GM18499 (cell line): ENCODE data around the gene AICDA.

ENCODE experiments used
- ATAC-seq: cut with Tn5 transposase; IDR thresholded peaks from one replicate; pipeline ENCODE4 v1.9.1; 2021; ENCODE audit warnings: moderate number of reproducible peaks; ENCODE audit not compliant: insufficient read depth, unreplicated experiment

The AICDA gene

DNA sequence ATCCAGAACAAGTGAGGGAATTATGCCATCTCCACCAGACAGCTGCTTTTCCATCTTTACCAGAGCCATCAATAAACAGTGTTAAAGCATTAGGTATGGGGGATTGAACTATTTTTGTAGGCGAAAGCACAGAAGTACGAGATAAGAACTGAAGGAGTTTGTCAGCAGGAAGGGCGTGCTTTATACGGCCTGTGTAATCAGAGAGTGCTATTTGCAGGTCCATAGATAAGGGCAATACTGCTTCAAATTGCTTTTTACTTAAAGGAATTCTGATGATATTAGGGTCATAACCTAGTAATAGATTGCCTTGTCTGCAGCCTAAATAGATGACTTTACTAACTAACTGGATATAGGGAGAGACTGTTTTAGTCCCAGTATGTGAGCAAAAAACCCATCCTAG is 51.6 kb downstream of the AICDA start:
- ATAC-seq, result no peak

DNA sequence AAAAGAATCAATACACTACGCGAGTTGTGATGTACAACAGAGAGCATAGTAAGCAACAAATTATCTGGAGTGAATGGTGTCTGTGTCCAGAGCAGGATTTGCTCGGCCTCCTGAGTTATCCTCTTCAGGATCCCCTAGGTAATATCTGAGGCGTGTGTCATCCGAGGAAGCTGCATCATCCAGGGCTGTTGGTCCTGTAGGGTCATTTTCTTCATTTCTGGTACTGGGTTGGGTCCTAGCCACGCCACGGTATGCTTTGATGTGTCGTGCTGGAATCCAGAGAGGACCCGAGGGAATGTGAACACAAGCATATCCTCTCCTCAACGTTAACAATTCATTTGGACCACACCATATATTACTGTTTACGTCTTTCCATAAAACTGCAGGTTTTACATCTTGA is 53.0 kb downstream of the AICDA start:
- no peak for ATAC-seq

DNA sequence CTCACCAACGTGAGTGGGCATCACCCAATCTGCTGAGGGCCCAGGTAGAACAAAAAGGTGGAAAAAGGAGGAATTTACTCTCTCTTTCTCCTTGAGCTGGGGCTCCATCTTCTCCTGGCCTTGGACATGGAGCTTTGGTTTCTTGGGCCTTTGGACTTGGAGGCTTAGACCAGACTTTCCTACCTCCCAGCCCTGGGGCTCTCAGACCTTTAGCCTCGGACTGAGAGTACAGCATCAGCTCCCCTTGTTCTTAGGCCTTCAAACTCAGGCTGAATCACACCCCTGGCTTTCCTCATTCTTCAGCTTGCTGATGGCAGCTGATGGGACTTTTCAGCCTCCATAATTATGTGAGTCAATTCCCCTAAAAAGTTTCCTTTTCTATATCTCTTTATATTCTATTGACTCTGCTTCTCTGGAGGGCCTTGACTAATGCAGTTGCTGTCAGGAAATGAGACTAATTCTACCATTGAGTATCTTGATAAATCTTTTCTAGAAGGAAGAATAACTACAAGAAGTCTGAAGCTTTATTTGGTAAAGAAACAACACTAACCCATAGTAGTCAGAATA is 56.0 kb downstream of the AICDA start:
- ATAC-seq, result no peak

DNA sequence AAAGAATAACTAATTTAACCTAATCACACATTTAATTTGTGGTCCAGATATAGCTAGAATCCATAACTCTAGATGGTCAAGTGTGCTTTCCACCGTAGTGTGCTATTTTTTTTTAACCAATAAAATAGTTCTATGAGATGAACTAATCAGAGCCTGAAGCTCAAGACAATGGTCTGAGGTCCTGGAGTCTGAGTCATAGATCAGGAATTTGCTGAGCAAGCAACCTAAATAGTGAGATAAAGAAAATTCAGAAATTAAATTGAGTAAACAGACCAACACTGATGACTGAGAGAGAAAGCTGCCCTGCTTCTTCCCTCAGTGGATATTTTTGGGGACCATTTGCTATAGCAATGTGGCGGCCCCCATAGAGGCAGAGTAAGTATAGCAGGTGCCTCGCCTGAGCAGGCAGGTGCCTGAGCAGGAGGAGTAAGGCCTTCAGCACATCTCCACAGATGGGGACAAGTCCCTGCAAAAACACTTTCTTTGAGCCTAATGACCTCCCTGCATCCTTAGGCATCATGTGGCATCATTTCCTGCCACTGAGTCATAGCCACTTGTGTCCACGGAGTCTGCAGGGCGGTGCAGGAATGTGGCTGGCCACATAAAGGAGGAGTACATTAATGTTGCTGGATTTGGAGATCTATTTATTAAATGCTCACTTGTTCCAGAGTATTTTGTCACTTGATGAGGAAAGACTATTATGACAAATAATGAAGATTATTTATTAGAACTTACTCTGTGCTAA is 58.0 kb downstream of the AICDA start:
- ATAC-seq, result no peak

DNA sequence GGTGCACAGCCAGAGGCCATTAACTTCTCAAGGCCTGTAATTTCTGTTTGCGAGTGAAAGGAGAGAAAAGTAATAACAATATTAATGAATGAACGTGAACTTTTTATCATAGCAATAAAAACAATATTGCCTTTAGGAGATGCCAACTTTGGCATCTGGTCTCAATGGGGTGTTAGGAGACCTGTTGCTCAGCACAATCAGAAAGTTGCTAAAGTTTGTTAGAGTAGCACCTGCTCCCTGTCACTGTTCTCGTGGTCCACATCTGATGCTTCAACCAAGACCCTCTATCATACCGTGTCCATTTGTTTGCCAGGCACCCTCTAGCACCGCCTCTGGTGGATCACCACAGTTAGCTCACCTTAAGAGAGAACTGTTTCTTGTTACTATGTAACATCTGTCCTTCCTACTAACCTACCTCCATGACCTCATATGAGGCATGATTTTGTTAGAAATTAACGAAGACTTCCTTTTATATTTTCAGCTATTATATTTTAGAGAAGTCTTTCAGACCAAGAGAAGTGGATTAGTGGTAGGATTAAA is 59.5 kb downstream of the AICDA start:
- no peak for ATAC-seq
